ENCODE data around the gene ASB8.
"Not testable (repeated sequence)": the region's sequence is repeated elsewhere in the genome, so short reads cannot be mapped to it uniquely, and the experiment has no call there.

The ASB8 gene

DNA sequence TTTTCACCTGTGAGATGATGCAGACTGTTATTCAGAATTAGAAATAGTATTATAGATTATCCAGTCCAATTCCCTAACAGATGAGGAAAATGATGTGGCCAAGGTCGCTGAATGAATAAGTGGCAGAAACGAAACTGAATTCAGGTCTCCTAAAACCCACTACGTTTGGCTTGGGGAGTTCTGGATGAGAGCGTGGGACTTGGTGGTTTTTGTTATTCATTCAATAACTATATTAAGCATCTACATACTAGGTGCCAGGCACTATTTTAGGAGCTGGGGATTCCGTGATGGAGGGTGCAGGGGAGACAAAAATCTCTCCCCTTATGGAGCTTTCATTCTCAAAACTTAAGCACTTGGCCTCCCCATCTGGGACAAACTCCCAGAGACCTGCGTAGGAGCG is 25.3 kb upstream of the ASB8 start:
- DNase-seq: peak; percentile 66

DNA sequence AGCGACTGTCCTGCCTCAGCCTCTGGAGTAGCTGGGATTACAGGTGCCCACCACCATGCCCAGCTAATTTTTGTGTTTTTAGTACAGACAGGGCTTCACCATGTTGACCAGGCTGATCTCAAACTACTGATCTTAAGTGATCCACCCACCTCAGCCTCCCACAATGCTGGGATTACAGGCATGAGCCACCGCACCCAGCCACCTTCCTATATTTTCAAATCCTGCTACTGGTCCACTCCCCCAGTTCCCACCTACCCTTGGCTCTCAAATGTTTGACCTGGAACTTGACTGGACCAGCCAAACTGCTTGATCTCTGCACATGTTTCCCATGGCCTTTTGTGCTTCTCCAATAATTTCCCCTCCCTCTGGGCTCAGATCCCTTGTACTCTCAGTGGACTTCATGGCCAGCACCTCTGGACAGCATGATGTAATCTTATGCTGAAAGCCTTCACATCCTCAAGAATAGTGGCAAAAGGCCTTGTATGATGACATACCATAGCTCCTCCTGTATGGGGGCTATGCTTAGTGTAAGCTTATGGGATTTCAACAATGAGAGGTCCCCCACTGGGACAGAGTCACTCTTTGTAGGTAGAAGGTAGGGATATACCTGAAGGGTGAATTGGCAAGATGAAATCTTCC is 23.7 kb upstream of the ASB8 start:
- no peak for DNase-seq

DNA sequence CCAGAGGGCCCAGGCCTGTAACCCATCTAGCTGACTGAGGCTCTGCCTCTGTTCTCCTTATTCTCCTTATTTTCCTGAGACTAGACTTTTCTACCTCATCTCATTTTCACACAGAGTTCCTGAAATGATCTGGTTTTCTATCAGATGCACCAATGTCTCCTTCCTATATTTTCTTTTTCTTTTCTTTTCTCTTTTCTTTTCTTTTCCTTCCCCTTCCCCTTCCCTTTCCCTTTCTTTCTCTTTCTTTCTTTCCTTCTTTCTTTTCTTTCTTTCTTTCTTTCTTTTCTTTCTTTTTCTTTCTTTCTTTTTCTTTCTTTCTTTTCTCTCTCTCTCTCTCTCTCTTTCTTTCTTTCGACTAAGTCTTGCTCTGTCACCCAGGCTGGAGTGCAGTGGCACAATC is 23.1 kb upstream of the ASB8 start:
- no peak for DNase-seq

- DNase-seq: no peak
Observed at GRCh38 chr12:48179466-48179865, 22.2 kb upstream of the ASB8 start.

GRCh38 chr12:48177982-48178381 is 20.7 kb upstream of the ASB8 start:
- DNase-seq: no peak

GRCh38 chr12:48176417-48176751 is 19.1 kb upstream of the ASB8 start:
- no peak for DNase-seq

DNA sequence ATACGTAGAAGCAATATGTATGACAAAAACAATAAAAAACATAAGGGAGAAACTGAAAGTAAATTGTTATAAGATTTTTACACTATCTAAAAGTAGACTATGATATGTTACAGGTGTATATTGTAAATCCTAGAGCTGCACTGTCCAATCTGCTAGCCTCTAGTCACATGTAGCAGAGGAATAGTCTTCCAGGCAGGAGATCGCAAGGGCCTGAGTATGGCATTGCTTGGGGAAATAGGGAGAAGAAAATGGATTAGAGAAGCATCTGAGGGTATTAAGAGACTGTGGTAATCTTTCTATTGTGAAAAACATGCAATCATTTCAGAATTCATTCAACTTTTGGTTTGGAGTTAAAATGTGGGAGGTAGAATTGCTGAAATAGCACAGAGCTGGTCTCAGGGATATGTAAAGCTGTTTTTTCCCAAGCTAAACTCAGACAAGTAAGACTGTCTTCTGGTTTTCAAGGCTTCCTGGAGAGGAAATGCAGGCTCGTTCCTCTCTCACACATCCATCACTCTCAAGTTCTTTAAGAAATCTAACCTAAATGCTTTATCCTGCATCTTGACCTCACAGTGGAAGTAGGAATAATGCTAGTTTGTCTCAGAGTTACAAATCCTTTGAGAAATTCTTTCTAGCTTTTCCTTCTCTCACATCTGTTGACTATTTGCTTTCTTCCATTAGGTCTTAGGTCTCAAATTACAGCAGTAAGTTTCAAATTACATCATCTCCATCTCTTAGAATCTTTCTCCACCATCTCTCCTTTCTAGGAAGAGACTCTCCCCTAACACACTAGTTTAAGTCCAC is 18.5 kb upstream of the ASB8 start:
- peak; percentile 35 for DNase-seq

DNA sequence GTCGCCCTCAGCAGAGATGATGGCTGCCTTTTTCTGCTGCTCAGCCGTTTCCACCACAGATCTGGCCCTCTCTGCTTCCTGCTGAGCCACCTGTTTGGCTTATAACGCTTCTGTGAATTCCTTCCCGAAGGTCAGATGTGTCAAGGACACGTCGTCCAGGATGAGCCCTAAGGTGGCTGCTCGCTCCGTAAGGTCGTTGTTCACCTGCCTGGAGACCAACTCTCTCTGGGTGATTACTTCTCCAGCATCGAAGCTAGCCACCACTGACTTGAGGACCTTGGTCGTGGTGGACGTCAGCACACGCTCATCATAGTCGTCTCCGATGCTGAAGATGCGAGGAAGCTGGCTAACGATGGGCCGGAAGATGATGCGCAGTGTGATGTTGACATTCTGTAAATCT is 11.7 kb upstream of the ASB8 start:
- DNase-seq: no peak

DNA sequence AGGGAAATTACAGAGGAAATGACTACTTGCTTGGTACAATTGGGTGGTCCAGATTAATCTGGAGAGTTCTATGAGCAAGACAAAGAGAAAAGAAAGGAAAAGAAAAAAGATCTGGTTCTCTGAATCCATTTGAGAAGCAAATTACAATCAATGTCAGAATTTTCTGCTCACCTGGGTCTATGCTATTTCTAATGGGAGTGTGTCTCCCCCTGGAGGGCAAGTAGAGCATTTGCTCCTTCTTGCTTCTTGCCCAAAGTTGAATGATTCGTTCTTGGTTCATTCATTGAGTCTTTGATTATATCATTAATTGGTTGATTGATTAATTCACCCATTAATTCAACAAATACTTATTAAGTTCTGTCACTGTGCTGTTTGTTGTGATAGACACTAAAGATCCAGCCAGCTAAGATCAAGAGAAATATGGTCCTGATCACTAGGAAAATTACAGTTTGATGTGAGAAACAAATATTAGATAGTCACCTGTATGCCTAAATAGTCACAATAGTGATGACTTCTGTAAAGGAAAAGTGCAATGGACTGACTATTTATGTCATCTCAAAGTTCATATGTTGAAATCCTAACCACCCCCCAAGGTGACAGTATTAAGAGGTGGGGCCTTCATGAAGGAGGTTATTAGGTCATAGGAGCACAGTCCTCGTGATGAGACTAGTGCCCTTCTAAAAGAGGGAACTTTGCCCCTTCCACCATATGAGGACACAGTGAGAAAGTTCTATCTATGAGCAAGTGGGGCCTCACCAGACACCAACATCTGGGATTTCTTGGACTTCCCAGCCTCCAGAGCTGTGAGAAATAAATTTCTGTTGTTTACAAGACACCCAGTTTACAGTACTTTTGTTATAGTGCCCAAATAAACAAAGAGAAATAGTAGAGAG is 8.0 kb upstream of the ASB8 start:
- DNase-seq: peak; percentile 92

- DNase-seq: no peak
Observed at GRCh38 chr12:48164451-48164850, 7.1 kb upstream of the ASB8 start.

DNA sequence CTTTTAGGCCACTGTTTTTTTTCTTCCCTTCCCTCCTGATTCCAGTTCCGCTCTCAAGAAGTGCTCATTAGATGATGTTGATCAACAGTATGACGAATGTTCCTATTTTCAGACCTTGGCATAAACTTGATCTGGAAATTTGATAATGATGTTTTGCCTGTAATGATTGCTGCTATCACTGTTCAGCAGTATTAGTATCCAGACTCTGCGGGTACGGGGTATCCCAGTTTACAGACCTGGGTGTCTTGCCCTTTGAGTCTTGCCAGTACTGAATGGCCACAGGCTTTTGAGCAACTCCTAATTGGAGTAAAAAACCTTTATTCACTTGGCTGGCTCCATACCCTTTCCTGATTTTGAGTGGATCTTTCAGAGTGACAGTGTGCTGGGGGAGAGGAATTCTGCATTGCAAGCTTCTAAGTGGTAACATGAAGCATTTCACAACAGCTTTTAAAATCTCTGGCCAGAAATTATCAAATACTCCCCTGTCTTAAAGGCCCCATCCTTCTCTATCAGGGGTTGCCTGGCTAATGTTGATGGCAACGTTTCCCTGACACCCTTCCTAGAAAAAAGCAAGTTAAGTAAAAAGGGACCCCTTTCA is 5.9 kb upstream of the ASB8 start:
- no peak for DNase-seq

- no peak for DNase-seq
Observed at GRCh38 chr12:48160807-48161206, 3.5 kb upstream of the ASB8 start.

DNA sequence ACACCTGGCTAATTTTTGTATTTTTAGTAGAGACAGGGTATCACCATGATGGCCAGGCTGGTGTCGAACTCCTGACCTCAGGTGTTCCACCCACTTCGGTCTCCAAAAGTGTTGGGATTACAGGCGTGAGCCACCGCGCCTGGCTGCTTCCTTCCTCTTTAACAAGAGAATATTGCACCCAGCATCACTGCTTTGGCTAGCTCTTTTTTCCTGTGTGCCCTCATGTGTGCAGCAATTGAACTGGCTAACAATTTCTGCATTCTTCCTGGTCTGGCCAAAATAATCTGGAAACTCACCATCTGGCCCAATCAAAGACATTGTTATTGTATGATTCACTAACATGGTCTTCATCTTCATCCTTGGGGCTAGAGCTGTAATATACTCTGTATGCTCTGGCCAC is 2.7 kb upstream of the ASB8 start:
- no peak for DNase-seq

DNA sequence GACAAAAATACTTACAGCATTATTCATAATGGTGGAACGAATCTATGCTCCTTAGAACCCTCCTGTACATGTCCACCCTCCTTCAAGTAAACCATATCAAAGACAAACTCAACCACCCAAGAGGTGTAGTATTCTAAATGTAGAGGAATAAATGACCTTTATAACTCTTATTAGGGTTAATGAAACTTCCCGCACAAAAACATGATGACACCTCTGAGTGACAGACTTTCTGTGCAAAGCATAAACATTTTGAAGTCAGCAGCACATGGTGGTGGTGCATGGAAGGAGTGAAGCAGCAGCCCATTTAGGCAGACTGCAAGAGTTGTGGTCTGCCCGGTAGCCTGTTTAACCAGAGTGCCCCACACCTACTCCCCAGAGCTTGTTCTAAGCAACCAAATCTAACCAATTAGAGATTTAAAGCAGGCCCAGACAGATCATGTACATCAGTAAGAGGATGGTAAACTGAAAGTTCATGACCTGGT is 615 bp upstream of the ASB8 start:
- DNase-seq: peak; percentile 63

- no peak for DNase-seq
Observed at GRCh38 chr12:48156652-48157017, 680 bp downstream of the ASB8 start.

DNA sequence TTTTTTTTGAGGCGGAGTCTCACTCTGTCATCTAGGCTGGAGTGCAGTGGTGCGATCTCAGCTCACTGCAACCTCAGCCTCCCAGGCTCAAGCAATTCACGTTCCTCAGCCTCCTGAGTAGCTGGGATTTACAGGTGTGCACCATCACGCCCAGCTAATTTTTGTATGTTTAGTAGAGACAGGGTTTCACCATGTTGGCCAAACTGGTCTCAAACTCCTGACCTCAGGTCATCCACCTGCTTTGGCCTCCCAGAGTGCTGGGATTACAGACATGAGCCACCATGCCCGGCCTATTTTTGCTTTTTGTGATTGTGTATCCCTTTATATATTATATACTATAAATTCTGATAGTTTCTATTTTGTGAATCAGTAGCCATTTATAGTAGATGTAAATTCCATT is 1.5 kb downstream of the ASB8 start:
- DNase-seq: not testable (repeated sequence)

DNA sequence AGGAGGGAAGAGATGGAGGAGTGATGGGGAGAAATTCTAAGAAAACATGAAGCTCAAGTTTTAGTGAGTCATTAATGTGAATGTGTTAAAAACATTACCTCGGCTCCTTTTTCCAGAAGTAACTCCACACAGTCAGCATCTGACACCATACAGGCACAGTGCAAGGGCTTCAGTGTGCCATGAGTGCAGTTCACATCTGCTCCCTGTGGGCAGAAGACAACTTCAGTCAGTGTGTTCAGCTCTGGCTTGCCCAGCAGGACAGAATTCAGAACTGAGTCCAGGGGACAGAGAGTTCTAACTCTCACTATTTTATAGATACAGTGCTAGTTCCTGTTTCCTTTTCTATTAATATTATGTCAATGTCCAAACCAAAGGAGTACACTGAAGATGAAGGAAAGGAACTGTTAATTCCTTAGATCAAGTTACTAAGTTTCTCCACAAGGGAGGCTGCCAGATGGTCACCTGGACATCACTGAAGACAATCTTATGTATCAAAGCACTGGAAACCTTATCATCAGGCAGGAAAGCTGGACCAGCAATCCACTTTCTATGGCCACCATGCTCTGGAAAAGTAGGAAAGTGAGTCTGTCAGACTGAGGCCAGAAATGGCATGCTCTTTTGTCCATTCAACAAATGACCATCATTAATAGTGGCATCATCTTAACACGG is 6.1 kb downstream of the ASB8 start:
- DNase-seq: no peak

DNA sequence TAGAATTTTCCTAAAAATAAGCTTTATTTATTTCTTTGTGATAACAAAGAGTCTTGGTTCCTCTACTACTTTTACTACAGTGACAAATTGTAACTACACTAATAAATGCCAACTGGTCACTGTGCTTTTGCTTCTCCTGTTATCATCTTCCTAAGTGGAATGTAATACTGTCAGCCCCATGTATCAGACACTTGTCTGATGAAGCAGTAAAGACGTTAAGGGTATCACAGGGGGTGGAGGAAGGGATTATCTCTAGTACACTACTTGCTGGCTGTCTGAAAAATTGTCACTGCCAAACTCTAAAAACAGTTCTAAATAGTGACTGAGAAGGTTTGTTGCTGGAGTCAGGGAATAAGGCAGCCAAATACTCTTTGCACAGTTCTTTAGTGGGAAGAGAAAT is 11.3 kb downstream of the ASB8 start:
- no peak for DNase-seq

DNA sequence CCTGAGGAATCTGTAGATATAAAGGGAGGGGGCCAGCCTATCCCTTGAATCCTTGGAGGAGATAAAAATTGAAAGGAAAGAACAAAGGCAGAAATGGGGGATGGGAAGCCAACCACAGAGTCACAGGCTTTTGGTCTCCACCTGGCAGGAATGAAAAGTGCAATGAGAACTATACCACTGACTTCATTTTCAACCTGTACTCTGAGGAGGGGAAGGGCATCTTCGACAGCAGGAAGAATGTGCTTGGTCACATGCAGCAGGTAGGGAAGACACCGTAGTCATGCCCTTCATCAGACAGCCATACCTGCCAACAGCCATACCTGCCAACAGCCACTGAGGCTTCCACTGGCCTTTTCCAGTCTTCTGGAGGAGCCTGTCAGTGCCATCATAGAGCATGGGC is 13.4 kb downstream of the ASB8 start:
- DNase-seq: no peak

GRCh38 chr12:48142818-48143674 is 14.3 kb downstream of the ASB8 start:
- DNase-seq: no peak

DNA sequence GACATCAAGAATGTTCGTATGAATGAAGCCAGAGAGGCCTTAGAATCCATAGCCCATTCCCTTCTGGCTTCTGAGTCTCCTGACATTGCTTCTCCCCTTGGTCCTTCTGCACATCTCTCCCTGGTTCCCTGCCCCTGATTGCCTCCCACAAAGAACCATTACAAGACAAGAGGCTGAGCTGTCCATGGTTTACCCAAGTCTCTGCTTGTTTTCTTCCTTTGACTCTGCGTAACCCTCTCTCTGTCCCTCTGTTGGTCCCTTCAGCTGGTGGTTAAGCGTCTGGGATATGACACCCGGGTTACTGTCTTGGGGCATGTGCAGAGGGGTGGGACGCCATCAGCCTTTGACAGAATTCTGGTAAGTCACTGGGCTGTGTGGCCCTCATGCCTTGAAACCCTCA is 22.3 kb downstream of the ASB8 start:
- DNase-seq: no peak

- DNase-seq: no peak
Observed at GRCh38 chr12:48132826-48133225, 24.5 kb downstream of the ASB8 start.
